Ishikawa (cell line): ENCODE measurements around the gene SULT1B1.

Experiments
- CEBPB ChIP-seq: IDR thresholded peaks from 2 replicates; pipeline ENCODE4 v1.6.1; 2012
- CREB1 ChIP-seq: IDR thresholded peaks from 2 replicates; pipeline ENCODE4 v1.6.1; 2012; ENCODE audit warnings: low read depth
- EGR1 ChIP-seq: IDR thresholded peaks from 2 replicates; pipeline ENCODE4 v1.6.1; 2012
- EP300 ChIP-seq: IDR thresholded peaks from 2 replicates; pipeline ENCODE4 v1.6.1; 2012; ENCODE audit warnings: borderline replicate concordance
- FOXM1 ChIP-seq: IDR thresholded peaks from 2 replicates; pipeline ENCODE4 v1.6.1; 2012; ENCODE audit warnings: low read depth, borderline replicate concordance
- MAX ChIP-seq: IDR thresholded peaks from 2 replicates; pipeline ENCODE4 v1.6.1; 2012
- NFIC ChIP-seq: IDR thresholded peaks from 2 replicates; pipeline ENCODE4 v1.6.1; 2012
- RAD21 ChIP-seq: IDR thresholded peaks from 2 replicates; pipeline ENCODE4 v1.6.1; 2012; ENCODE audit warnings: low read depth
- TAF1 ChIP-seq: IDR thresholded peaks from 2 replicates; pipeline ENCODE4 v1.6.1; 2012; ENCODE audit warnings: low read depth, mild to moderate bottlenecking
- TCF12 ChIP-seq: IDR thresholded peaks from 2 replicates; pipeline ENCODE4 v1.6.1; 2012; ENCODE audit warnings: low read depth
- TEAD4 ChIP-seq: IDR thresholded peaks from 2 replicates; pipeline ENCODE4 v1.6.1; 2012
- USF1 ChIP-seq: IDR thresholded peaks from 2 replicates; pipeline ENCODE4 v1.6.1; 2012
- YY1 ChIP-seq: IDR thresholded peaks from 2 replicates; pipeline ENCODE4 v1.6.1; 2012; ENCODE audit warnings: low read depth
- ZBTB7A ChIP-seq: IDR thresholded peaks from 2 replicates; pipeline ENCODE4 v1.6.1; 2012; ENCODE audit warnings: low read depth
- TF ChIP-seq, protein P1 (sequence below): IDR thresholded peaks from 2 replicates; pipeline ENCODE4 v1.6.1; 2012; ENCODE audit warnings: low read depth, mild to moderate bottlenecking

The SULT1B1 gene

GRCh38 chr4:69780141-69780540 is 19.7 kb upstream of the SULT1B1 start:
- no peak for TF ChIP-seq ZBTB7A
- TF ChIP-seq USF1, result no peak
- TF ChIP-seq YY1, result no peak
- no peak for TF ChIP-seq NFIC
- TF ChIP-seq CEBPB, result no peak
- TF ChIP-seq MAX, result no peak
- no peak for TF ChIP-seq EP300
- TF ChIP-seq CREB1, result no peak
- TF ChIP-seq EGR1, result no peak
- TF ChIP-seq TEAD4, result no peak
- no peak for TF ChIP-seq RAD21
- TF ChIP-seq, protein P1, sequence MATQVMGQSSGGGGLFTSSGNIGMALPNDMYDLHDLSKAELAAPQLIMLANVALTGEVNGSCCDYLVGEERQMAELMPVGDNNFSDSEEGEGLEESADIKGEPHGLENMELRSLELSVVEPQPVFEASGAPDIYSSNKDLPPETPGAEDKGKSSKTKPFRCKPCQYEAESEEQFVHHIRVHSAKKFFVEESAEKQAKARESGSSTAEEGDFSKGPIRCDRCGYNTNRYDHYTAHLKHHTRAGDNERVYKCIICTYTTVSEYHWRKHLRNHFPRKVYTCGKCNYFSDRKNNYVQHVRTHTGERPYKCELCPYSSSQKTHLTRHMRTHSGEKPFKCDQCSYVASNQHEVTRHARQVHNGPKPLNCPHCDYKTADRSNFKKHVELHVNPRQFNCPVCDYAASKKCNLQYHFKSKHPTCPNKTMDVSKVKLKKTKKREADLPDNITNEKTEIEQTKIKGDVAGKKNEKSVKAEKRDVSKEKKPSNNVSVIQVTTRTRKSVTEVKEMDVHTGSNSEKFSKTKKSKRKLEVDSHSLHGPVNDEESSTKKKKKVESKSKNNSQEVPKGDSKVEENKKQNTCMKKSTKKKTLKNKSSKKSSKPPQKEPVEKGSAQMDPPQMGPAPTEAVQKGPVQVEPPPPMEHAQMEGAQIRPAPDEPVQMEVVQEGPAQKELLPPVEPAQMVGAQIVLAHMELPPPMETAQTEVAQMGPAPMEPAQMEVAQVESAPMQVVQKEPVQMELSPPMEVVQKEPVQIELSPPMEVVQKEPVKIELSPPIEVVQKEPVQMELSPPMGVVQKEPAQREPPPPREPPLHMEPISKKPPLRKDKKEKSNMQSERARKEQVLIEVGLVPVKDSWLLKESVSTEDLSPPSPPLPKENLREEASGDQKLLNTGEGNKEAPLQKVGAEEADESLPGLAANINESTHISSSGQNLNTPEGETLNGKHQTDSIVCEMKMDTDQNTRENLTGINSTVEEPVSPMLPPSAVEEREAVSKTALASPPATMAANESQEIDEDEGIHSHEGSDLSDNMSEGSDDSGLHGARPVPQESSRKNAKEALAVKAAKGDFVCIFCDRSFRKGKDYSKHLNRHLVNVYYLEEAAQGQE, result no peak
- TF ChIP-seq FOXM1, result no peak

DNA sequence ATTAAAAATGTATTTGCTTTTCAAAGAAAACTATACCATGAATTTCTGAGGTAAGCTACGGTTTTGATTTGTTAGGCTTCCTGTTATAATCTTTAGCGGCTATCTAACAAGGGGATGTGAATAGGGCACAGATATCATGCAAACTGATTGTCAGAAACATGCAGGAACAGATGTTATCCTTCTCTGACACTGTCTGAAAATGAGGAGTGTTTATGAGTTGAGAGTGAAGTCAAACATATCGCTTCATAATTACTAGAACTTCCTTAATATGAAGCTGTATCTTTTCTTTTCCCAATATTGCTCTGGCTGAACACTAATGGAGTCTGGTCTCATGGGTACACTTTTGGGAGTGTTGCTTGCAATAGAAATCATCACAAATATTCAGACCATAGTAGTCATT is 16.3 kb upstream of the SULT1B1 start:
- no peak for TF ChIP-seq TCF12
- no peak for TF ChIP-seq CREB1
- TF ChIP-seq YY1, result no peak
- TF ChIP-seq, protein P1, result no peak
- TF ChIP-seq EGR1, result no peak
- TF ChIP-seq NFIC, result no peak
- TF ChIP-seq RAD21, result no peak
- no peak for TF ChIP-seq ZBTB7A
- no peak for TF ChIP-seq CEBPB
- no peak for TF ChIP-seq TAF1
- TF ChIP-seq FOXM1, result no peak
- TF ChIP-seq EP300, result no peak
- TF ChIP-seq MAX, result no peak
- TF ChIP-seq TEAD4, result no peak
- no peak for TF ChIP-seq USF1

DNA sequence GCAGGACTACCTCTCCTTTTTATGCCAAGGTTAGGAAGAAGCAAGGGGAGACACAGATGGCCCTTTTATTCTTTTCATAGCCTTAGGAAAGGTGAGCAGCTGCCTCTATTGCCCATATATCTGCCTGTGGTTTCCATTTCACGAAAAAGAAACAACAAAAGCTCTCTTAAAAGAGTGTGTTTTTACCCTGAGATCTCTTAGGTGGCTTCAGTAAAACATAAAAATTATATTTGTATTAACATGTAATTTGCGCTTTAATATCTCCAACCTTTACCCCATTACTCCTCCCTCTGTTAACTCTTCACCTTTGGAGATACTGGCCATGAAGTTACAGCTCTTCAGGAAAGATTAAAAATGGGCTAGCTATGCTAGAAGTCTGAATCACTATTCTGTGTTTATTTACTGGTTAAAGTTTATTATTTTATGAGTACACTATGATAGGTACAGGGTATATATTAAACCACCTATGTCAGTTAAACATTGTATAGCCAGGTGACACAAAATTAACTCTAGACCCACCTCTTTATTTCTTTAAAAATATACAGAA is 15.0 kb upstream of the SULT1B1 start:
- TF ChIP-seq MAX, result no peak
- TF ChIP-seq CREB1, result no peak
- no peak for TF ChIP-seq USF1
- no peak for TF ChIP-seq RAD21
- TF ChIP-seq EP300, result no peak
- no peak for TF ChIP-seq YY1
- no peak for TF ChIP-seq EGR1
- TF ChIP-seq, protein P1, result no peak
- no peak for TF ChIP-seq CEBPB
- TF ChIP-seq TEAD4, result no peak
- no peak for TF ChIP-seq ZBTB7A

- TF ChIP-seq FOXM1 (no peak), TCF12 (no peak), USF1 (no peak), CEBPB (no peak), NFIC (no peak), YY1 (no peak), RAD21 (no peak), EP300 (no peak), EGR1 (no peak), CREB1 (no peak), TAF1 (no peak), ZBTB7A (no peak), TEAD4 (no peak), MAX (no peak)
- TF ChIP-seq, protein P1, result no peak
These were observed 13.1 kb upstream of the SULT1B1 start for GRCh38 chr4:69773484-69773883.
